Measurements from ENCODE around the gene SLC12A1.

Gene SLC12A1

DNA sequence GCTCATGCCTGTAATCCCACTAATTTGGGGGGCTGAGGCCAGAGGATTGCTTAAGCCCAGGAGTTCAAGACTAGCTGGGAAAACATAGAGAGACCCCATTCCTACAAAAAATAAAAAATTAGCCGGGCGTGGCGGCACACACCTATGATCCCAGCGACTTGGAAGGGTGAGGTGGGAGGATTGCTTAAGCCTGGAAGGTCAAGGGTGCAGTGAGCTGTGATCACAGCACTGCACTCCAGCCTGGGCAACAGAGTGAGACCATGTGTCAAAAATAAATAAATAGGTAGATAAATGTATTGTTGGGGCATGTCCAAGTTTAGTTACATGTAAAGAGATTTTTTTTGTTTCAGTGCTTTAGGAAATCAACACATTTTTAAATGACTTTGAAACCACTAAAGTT lies 36.4 kb downstream of the SLC12A1 start:
- no peak for DNase-seq (ENCODE audit: low read depth, low spot score)

DNA sequence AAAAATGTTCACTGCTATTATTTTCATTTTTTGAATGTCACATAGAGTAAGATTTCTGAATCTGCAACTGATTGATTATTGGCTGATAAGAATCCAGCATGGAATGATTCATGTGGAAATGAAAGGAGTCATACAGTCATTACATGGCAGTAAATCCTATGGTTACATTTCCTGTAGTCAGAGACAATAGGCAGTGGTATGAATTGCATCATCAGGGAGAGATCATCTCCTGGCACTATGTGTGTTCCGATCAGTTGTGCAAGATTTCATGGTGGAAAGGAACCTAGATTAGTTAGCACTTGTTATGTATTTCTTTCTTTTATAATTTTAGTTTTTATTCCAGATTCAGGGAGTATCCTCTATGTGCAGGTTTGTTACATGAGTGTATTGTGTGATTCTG lies 38.8 kb downstream of the SLC12A1 start:
- DNase-seq (ENCODE audit: low read depth, low spot score) = no peak

DNA sequence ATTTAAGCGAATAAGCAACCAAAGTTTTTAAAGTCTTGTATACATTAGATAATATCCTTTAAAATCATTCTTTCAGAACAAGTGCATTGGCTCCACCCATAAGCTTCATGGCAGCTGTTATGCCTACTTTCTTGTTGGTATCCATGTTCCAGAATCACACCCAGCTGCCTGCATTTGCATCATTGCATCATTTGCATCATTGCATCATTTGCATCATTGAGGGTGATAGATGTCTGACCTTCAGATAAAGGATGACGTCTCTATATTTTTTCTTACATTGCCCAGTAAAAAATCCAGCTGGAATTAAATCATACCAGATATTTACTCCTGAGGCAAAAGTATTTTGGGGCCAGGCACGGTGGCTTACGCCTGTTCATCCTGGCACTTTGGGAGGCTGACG lies 42.3 kb downstream of the SLC12A1 start:
- no peak for DNase-seq (ENCODE audit: low read depth, low spot score)

GRCh38 chr15:48250640-48251076 lies 44.6 kb downstream of the SLC12A1 start:
- peak; percentile 22 for DNase-seq (ENCODE audit: low read depth, low spot score)

DNA sequence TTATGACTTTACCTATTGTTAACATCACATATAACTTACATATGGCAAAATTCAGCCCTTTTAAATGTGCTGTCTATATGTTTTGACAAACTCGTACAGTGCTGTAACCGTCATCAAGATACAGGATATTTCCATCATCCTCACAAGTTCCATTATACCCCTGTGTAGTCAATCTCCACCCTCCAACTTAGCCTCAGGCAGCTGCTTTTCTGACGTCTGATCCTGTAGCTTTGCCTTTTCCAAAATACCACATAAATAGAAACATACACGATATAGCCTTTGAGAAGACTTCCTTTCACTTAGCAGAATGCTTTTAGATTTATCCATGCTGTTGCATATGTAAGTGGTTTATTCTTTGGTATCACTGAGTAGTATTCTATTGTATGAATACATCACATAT lies 47.1 kb downstream of the SLC12A1 start:
- DNase-seq (ENCODE audit: low read depth, low spot score) = no peak

DNA sequence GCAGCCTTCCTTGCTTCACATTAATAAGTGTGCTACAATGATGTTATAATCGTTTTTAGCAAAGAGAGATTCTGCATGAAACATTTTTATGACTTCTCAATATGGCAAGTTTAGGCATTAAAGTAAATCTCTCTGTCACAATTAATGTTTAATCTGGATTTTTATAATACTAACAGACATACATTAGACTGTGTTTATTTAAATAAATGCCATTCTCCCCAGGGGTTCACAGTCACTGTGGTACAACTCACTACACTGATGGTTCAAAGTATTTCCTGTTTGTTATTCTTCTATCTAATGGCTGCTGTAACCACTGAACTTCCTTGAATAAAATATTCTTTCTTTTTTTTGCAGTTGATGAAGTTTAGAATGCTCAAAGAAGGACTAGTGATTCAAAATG lies 59.0 kb downstream of the SLC12A1 start:
- DNase-seq (ENCODE audit: low read depth, low spot score) = no peak

- DNase-seq (ENCODE audit: low read depth, low spot score) = no peak
Observed at GRCh38 chr15:48266024-48266689, 60.1 kb downstream of the SLC12A1 start.

DNA sequence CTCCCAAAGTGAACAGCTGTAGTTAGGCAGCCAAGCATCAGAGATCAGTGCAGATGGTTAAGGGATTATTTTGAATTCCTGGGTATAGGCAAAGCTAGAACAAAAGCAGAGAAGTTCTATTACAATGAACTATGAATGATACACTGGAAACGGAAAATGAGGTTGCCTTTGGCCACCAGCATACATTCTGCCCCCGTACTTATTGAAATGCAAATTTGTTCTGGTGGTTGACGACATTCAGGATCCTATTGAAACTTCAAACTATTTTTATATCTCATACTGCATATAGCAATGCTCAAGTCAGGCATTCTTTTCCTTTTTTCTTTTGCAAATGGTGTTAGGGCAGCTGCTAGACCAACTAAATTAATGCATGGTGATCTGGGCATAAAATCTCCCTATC lies 61.7 kb downstream of the SLC12A1 start:
- no peak for DNase-seq (ENCODE audit: low read depth, low spot score)

GRCh38 chr15:48273049-48273448 lies 66.9 kb downstream of the SLC12A1 start:
- DNase-seq (ENCODE audit: low read depth, low spot score) = no peak

DNA sequence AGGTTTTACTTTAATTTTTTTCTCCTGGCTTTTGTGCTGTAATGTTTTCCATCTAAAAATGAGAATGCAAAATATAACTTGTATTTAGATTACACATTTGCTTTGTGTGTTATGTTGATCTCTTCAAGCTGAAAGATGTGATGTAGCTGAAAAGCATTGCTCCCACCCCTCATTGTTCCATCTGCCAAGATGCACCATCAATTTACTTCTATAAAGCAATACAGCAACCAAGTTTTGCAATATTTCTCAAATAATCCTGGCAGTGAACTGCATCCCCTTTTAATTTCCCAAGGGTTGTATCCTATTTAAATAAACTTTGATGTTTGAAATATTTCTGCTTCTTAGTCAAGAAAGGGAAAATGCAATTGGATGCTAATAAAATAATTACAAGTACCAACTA lies 72.6 kb downstream of the SLC12A1 start:
- DNase-seq (ENCODE audit: low read depth, low spot score) = no peak

DNA sequence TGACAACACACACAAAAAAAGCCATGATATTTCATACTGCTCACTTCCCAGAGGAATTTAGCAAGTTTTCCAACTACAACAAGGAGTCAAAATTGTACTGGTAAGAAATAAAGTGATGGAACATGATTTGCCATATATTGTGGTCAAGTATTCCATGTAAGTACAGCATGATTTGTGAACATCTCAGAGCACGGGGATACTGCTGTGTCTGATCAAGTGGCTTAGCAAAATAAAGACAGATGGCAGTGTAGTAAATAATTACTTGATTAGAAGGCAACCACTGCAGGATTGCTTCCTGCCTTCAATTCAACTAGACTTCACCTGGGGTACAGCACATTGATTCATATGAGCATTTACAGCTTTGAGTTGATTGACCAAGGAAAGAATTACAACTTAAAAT lies 73.5 kb downstream of the SLC12A1 start:
- no peak for DNase-seq (ENCODE audit: low read depth, low spot score)

DNA sequence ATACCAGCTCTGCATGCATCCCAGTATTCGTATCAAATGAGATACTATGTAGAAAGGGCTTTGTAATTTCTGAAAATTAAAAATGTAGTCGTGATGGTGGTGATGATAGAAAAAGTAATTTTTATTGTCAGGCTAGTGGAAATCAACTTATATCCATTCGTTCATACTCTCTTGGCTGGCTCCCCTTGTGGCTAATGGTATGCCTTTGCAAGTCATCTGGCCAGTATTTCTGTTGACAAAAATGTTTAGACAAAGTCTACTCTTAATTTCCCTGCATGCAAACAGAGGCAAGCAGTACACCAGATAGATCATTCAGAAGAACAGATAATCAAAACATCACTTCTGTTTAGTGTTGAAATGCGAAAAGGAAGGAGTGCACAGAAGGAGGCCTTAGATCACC lies 75.6 kb downstream of the SLC12A1 start:
- no peak for DNase-seq (ENCODE audit: low read depth, low spot score)

DNA sequence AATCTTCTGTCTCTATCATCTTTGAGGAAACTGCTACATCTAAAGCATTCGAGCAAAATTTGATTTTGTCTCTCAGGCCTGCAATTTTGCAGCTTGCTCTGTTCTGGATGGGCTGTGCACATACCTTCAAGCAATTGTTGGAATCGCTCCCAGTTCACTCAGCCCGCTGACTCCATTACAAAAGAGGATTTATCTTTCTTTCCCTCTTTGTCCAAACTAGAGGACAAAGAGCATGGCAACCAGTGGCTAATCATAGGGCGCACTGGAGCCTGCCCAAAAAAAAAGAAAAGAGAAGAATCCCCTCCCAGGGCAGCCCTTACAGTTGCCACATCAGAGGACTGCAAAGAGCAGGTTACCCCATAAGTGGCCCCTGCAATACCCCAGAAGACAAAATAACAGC lies 76.1 kb downstream of the SLC12A1 start:
- no peak for DNase-seq (ENCODE audit: low read depth, low spot score)

- no peak for DNase-seq (ENCODE audit: low read depth, low spot score)
Observed at GRCh38 chr15:48283396-48284145, 77.5 kb downstream of the SLC12A1 start.

DNA sequence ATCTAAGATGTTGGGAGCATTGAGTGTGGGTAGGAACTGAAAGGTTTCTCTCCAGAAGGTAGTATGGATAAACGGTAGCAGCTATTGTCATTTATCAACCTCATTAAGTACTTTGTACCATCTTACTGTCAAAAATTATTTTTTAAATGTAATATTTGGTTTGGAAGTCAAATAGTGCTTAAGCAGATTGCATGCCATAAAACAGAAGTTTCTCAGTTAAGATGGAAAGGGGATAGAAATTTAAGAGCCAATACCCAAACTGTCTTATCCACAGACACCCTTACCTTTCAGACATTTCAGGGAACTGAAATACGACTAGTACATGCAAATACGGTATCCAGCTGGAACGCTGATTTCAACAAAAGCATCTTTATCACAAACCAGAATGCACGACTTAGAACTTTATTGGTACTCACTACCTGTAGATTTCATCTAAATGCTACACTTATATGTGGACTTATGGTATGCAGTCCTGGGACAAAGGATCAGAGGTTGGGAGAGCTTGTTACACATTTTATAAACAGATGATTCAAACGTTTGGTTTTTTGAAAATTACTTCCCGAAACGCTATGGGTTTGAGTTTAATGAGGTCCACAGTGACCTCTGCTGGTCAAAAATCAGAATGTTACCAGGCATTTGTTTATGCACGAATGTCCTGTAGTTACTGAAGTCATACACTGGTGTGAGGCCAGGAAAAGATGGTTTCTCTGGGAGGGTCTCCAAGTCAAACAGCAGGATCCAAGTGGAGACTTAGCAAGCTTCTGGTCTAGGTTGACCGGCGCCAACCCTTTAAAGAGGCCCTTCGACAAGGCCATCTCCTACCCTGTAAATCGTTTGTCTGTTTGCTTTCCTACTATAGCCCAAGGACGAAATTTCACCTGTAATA lies 79.5 kb downstream of the SLC12A1 start:
- peak; percentile 63 for DNase-seq (ENCODE audit: low read depth, low spot score)

DNA sequence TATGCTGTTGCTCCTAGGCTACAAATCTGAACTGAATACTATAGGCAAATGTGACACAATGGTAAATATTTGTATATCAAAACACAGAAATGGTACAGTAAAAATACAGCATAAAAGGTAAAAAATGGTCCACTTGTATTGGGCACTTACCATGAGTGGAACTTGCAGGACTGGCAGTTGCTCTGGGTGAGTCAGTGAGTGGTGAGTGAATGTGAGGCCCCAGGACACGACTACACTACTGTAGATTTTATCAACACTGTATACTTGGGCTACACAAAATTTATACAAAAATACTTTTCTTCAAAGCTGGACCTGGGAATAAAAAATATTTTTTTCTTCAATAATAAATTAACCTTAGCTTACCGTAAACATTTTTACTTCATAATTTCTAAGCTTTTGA lies 83.5 kb downstream of the SLC12A1 start:
- DNase-seq (ENCODE audit: low read depth, low spot score) = no peak

DNA sequence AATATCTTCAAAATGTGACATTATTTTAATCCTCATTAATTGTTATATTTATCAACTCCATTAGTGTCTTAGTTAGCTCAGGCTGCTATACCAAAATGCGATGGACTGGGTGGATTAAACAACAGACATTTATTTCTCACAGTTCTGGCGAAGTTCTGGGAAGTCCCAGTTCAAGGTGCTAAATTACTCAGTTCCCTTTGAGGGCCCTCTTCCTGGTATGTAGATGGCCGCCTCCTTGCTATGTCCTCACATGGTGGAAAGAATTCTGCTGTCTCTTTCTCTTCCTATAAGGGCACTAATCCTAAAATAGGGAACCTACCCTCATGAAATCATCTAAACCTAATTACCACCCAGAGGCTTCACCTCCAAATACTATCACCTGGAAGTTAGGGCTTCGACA lies 86.4 kb downstream of the SLC12A1 start:
- DNase-seq (ENCODE audit: low read depth, low spot score) = no peak

GRCh38 chr15:48297668-48298067 lies 91.6 kb downstream of the SLC12A1 start:
- no peak for DNase-seq (ENCODE audit: low read depth, low spot score)

- DNase-seq (ENCODE audit: low read depth, low spot score) = no peak
Observed at GRCh38 chr15:48298914-48299313, 92.8 kb downstream of the SLC12A1 start.

GRCh38 chr15:48300038-48300437 lies 93.9 kb downstream of the SLC12A1 start:
- DNase-seq (ENCODE audit: low read depth, low spot score) = no peak

- no peak for DNase-seq (ENCODE audit: low read depth, low spot score)
Observed at GRCh38 chr15:48304398-48304797, 98.3 kb downstream of the SLC12A1 start.

DNA sequence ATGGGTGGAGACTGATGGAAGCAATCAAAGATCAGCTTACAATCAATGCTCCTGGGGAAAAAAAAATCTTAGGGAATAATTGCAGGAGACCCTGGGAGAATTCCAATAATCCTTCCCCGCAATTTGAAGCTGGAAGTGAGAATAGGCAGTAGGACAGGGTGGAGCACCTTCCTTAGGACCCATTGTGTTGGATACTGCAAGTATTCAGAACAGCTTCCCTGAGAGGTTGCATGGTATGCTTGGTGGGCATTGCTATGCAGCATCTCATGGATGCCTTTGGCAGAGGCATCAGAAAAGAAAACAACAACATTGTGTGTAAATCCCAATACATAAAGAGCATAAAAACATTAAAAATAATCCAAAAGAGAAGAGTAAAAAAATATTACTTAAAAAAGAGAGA lies 100.5 kb downstream of the SLC12A1 start:
- DNase-seq (ENCODE audit: low read depth, low spot score) = no peak

Data from brain pericyte (primary cell).